Stomach smooth muscle (tissue), 2 donors: ENCODE data around the gene SFSWAP.

Experiments
- H3K27ac ChIP-seq: one replicate; pipeline ENCODE4 v1.7.0; 2013; ENCODE audit warnings: mild to moderate bottlenecking, low read length, inconsistent platforms
- H3K27me3 ChIP-seq, 2 donors: one replicate each; pipeline ENCODE4 v1.7.0; 2013; ENCODE audit warnings: low read length in 2 of 2; ENCODE audit not compliant: insufficient read depth in 2 of 2, control insufficient read depth in 1 of 2
- H3K36me3 ChIP-seq, 2 donors: one replicate each; pipeline ENCODE4 v1.7.0; 2013; ENCODE audit warnings: low read length in 2 of 2; ENCODE audit not compliant: control insufficient read depth in 2 of 2, insufficient read depth in 2 of 2
- H3K4me1 ChIP-seq: one replicate; pipeline ENCODE4 v1.7.0; 2013; ENCODE audit warnings: low read length; ENCODE audit not compliant: control insufficient read depth, insufficient read depth
- H3K4me3 ChIP-seq, 2 donors: one replicate each; pipeline ENCODE4 v1.7.0; 2013; ENCODE audit warnings: low read length in 2 of 2
- H3K9ac ChIP-seq, 2 donors: one replicate each; pipeline ENCODE4 v1.7.0; 2013; ENCODE audit warnings: low read length in 2 of 2, mild to moderate bottlenecking in 1 of 2
- H3K9me3 ChIP-seq, 2 donors: one replicate each; pipeline ENCODE4 v1.7.0; 2013; ENCODE audit warnings: low read length in 2 of 2; ENCODE audit not compliant: control insufficient read depth in 2 of 2
- donor health status: healthy.
- donor health status: Pancreatic carcinoma.

Gene SFSWAP

DNA sequence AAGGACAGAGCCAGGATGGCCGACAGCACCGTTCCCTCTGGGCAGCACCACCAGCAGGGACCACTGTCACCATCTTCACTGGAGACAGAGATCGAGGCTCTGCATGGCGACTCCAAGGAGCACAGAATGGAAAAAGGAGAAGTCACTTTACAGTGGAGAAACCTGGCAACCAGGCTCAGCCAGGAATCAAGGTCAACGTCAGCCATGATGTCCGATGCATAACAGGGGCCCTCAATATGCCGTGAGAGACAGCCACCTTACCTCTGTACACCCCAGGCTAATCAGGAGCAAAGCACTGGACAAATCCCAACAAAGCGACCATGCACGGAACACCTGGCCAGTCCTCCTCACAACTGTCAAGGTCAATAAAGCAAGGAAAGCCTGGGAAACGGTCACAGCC lies 20.6 kb upstream of the SFSWAP start:
- no peaks in the 10 kb centered on the region for H3K9me3 ChIP-seq
- no peak overlapping the region for H3K4me3 ChIP-seq
- H3K27me3 ChIP-seq: peaks cover 23 to 25% of the 10 kb centered on the region in 2 donors
- H3K27ac ChIP-seq: no peak overlapping the region
- no peaks in the 10 kb centered on the region for H3K36me3 ChIP-seq
- H3K4me1 ChIP-seq: no peaks in the 10 kb centered on the region
- H3K9ac ChIP-seq: no peak overlapping the region

DNA sequence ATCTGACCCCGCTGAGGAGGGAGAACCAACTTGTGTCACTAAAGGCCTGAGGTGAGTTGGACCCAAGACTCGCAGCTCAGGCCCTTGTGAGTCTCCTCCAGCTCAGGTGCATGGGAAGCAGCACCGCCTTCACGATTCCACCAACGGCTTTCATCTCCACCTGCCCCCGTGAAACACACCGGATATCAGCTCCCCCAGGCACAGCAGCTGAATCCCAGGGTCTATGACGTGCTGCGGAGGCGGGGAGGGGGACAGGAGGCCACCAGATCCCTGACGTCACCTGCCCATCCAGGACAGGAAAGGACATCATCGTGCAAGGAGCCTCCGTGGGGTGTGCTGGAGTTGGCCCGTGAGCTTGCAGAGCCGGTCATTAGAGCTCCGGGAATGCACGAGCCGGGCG lies 18.5 kb upstream of the SFSWAP start:
- no peak overlapping the region for H3K9ac ChIP-seq
- H3K27me3 ChIP-seq: peaks cover 23 to 24% of the 10 kb centered on the region in 2 donors
- H3K9me3 ChIP-seq: no peaks in the 10 kb centered on the region

DNA sequence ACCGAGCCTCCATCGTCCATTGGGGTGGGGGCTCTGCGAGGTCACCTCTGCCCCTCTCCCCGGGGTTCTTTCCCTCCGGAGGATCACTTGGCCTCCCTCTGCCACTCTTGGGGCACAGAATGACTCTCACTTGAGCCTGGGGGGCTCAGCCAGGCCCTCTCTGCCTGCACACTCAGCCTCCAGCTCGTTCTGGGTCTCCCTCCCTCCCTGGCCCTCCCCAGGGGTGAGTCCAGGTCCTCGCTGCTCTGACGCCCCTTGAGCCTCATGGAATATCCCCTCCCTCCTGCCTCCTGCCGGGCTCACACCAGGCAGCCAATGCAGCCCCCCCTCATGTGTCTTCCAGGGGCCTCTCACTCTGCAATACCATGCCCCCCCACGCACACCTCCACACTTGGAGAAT lies 17.7 kb upstream of the SFSWAP start:
- no peaks in the 10 kb centered on the region for H3K36me3 ChIP-seq

More for the DNA sequence above, 18.5 kb upstream of the SFSWAP start:
- Histone ChIP-seq H3K4me1 (no peaks in the 10 kb centered on the region), H3K27ac (no peak overlapping the region), H3K36me3 (no peaks in the 10 kb centered on the region), H3K4me3 (no peak overlapping the region)

DNA sequence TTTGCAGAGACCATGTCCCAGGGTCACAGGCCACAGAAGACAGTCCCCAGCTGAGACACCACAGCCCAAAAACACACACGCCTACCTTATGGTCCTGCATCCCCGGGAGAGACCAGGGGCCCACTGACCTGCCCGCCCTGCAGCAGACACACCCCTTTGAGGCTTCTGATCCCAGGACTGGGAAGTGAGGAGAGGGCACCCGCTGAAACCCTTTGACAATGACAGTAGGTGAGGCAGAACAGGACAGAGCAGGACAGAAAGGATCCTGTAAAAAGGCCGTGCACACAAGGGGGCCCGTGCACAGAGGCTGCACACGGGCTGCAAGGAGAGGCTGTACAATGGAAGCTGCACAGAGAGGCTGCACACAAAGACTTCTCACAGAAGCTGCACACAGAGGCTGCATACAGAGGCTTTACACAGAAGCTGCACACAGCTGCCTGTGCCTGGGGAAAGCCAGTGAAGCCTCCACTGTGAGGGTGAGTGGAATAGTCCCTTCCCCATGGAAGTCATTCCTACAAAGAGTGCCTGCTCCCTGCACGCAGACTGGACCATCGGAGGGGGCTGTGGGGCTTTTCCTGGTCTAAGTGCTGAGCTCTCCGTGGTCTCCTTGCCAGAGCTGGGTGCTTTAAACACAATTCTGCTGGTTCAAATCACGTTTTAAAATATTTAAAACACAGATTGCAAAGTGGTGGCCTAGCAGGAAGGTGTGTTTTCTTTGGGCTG lies 16.6 kb upstream of the SFSWAP start:
- no peak overlapping the region for H3K9ac ChIP-seq
- H3K36me3 ChIP-seq: no peaks in the 10 kb centered on the region
- no peak overlapping the region for H3K4me3 ChIP-seq
- peaks cover 17 to 18% of the 10 kb centered on the region in 2 donors for H3K27me3 ChIP-seq
- H3K9me3 ChIP-seq: no peaks in the 10 kb centered on the region
- no peaks in the 10 kb centered on the region for H3K4me1 ChIP-seq
- no peak overlapping the region for H3K27ac ChIP-seq

More for the DNA sequence above, 17.7 kb upstream of the SFSWAP start:
- H3K9me3 ChIP-seq: no peaks in the 10 kb centered on the region
- no peaks in the 10 kb centered on the region for H3K4me1 ChIP-seq
- no peak overlapping the region for H3K27ac ChIP-seq
- H3K4me3 ChIP-seq: no peak overlapping the region
- no peak overlapping the region for H3K9ac ChIP-seq
- peaks cover 20% of the 10 kb centered on the region in 2 donors for H3K27me3 ChIP-seq

- Histone ChIP-seq H3K27ac (no peak overlapping the region), H3K9me3 (no peaks in the 10 kb centered on the region), H3K4me1 (no peaks in the 10 kb centered on the region), H3K36me3 (no peaks in the 10 kb centered on the region), H3K4me3 (no peak overlapping the region), H3K27me3 (peaks cover 8 to 10% of the 10 kb centered on the region in 2 donors), H3K9ac (no peak overlapping the region)
Measured at GRCh38 chr12:131695968-131696367, 14.9 kb upstream of the SFSWAP start.

GRCh38 chr12:131698286-131698685 lies 12.6 kb upstream of the SFSWAP start:
- H3K9me3 ChIP-seq: no peaks in the 10 kb centered on the region
- no peak overlapping the region for H3K9ac ChIP-seq
- no peak overlapping the region for H3K27ac ChIP-seq
- H3K4me1 ChIP-seq: no peaks in the 10 kb centered on the region
- H3K4me3 ChIP-seq: no peak overlapping the region
- no peaks in the 10 kb centered on the region for H3K36me3 ChIP-seq
- peaks cover 4 to 5% of the 10 kb centered on the region in 2 donors for H3K27me3 ChIP-seq

DNA sequence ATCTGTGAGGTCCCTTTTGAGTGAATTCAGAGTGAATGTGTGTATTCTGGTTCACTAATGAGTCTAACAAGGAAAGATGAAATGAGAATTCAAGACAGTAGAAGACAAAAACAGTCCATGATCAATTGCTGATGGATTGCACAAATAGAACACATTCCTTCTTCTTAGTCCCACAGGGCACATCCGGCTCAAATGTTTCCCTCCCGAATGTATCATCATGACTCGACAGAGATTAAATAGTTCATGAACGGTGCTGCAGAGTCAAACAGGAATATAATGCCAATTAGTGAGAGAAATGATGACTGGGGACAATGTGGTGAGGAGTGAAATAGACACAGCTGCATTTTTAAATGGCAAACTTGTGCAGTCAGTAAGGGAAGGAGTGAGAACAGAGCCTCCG lies 11.5 kb upstream of the SFSWAP start:
- Histone ChIP-seq H3K4me1 (no peaks in the 10 kb centered on the region), H3K27me3 (peaks cover 0 to 2% of the 10 kb centered on the region in 2 donors), H3K9me3 (peaks cover 0 to 5% of the 10 kb centered on the region in 2 donors), H3K36me3 (no peaks in the 10 kb centered on the region), H3K9ac (no peak overlapping the region), H3K4me3 (no peak overlapping the region), H3K27ac (no peak overlapping the region)

DNA sequence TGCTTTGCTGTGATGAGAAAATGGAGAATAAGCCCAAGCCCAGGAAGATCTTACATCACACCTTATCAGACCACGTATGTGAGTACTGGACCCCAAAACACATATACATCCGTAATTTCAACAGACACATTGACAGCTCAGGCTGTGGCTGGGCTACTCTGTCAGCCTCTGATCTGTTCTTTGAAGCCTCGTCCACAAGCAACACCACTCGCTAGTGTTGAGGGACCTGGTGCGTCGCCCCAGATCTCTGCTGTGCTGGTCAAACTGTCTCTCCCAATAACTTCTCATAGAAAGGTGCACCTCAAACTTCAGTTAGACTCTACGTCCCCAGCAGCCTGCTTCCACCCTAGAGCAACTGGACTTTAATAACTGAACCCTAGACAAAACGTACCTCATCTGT lies 10.6 kb upstream of the SFSWAP start:
- Histone ChIP-seq H3K4me3 (no peak overlapping the region), H3K36me3 (no peaks in the 10 kb centered on the region), H3K4me1 (no peaks in the 10 kb centered on the region), H3K27me3 (peaks cover 0 to 2% of the 10 kb centered on the region in 2 donors), H3K27ac (no peak overlapping the region), H3K9ac (no peak overlapping the region), H3K9me3 (peaks cover 0 to 8% of the 10 kb centered on the region in 2 donors)

GRCh38 chr12:131701705-131702572 lies 9.0 kb upstream of the SFSWAP start:
- Histone ChIP-seq H3K27me3 (peaks cover 0 to 2% of the 10 kb centered on the region in 2 donors), H3K36me3 (no peaks in the 10 kb centered on the region), H3K9me3 (peaks cover 0 to 8% of the 10 kb centered on the region in 2 donors), H3K27ac (no peak overlapping the region), H3K9ac (no peak overlapping the region), H3K4me3 (no peak overlapping the region), H3K4me1 (no peaks in the 10 kb centered on the region)

GRCh38 chr12:131702573-131702877 lies 8.4 kb upstream of the SFSWAP start:
- no peaks in the 10 kb centered on the region for H3K36me3 ChIP-seq
- H3K27me3 ChIP-seq: peaks cover 0 to 2% of the 10 kb centered on the region in 2 donors
- H3K4me1 ChIP-seq: no peaks in the 10 kb centered on the region
- H3K9me3 ChIP-seq: peaks cover 0 to 8% of the 10 kb centered on the region in 2 donors
- H3K9ac ChIP-seq: no peak overlapping the region
- H3K27ac ChIP-seq: no peak overlapping the region
- H3K4me3 ChIP-seq: no peak overlapping the region

- peaks cover 0 to 2% of the 10 kb centered on the region in 2 donors for H3K27me3 ChIP-seq
- H3K27ac ChIP-seq: no peak overlapping the region
- H3K36me3 ChIP-seq: no peaks in the 10 kb centered on the region
- H3K4me1 ChIP-seq: no peaks in the 10 kb centered on the region
- H3K9me3 ChIP-seq: peaks cover 0 to 8% of the 10 kb centered on the region in 2 donors
- H3K9ac ChIP-seq: no peak overlapping the region
- H3K4me3 ChIP-seq: no peak overlapping the region
Measured at GRCh38 chr12:131703161-131703560, 7.7 kb upstream of the SFSWAP start.
